ENCODE results near the gene NRDE2. TPM values are rescaled to one million over a fixed set of nuclear protein-coding genes. Genes with fewer than 3 reads are reported as not detected.

Gene NRDE2
- total RNA-seq: 11.2 TPM
- long read RNA-seq, full-length matches to known transcripts: 4 of 9 reads
- long read RNA-seq, partial matches to known transcripts: 0 of 9 reads
- long read RNA-seq, other reads (novel, unspliced or antisense): 5 of 9 reads

- intact Hi-C loops (cut with DNase I): loop anchor here (5.0 kb wide), 3 partner anchors 51 to 731 kb away; partner anchors contain the start of genes CALM1 and RPS6KA5
- DNase-seq (ENCODE audit: low spot score): peak; percentile 99
Measured at GRCh38 chr14:90331497-90332270, at the start of gene NRDE2. NRDE2 (minus strand) TSS chr14:90331941; CDS start chr14:90331904, 37 bp downstream.

GRCh38 chr14:90381011-90381786 is 49.5 kb upstream of the NRDE2 start:
- no peak for DNase-seq (ENCODE audit: low spot score)
- intact Hi-C loops (cut with DNase I): loop anchor here (5.0 to 10.0 kb wide), 2 partner anchors 49 to 794 kb away; partner anchors contain the start of gene NRDE2

GRCh38 chr14:90379106-90379505 is 47.4 kb upstream of the NRDE2 start:
- intact Hi-C loops (cut with DNase I): no loop called here
- no peak for DNase-seq (ENCODE audit: low spot score)

GRCh38 chr14:90378249-90378648 is 46.5 kb upstream of the NRDE2 start:
- intact Hi-C loops (cut with DNase I): no loop called here

GRCh38 chr14:90375934-90376333 is 44.2 kb upstream of the NRDE2 start:
- intact Hi-C loops (cut with DNase I): no loop called here
- DNase-seq (ENCODE audit: low spot score): no peak

More at GRCh38 chr14:90378249-90378648, 46.5 kb upstream of the NRDE2 start:
- no peak for DNase-seq (ENCODE audit: low spot score)

- intact Hi-C loops (cut with DNase I): no loop called here
Measured at GRCh38 chr14:90374813-90375212, 43.1 kb upstream of the NRDE2 start.

GRCh38 chr14:90373887-90374286 is 42.1 kb upstream of the NRDE2 start:
- no peak for DNase-seq (ENCODE audit: low spot score)
- intact Hi-C loops (cut with DNase I): no loop called here

More at GRCh38 chr14:90374813-90375212, 43.1 kb upstream of the NRDE2 start:
- DNase-seq (ENCODE audit: low spot score): no peak

GRCh38 chr14:90368946-90369721 is 37.4 kb upstream of the NRDE2 start:
- DNase-seq (ENCODE audit: low spot score): no peak
- intact Hi-C loops (cut with DNase I): no loop called here

GRCh38 chr14:90362558-90362896 is 30.8 kb upstream of the NRDE2 start:
- intact Hi-C loops (cut with DNase I): no loop called here
- DNase-seq (ENCODE audit: low spot score): no peak

GRCh38 chr14:90361865-90362557 is 30.3 kb upstream of the NRDE2 start:
- intact Hi-C loops (cut with DNase I): no loop called here
- no peak for DNase-seq (ENCODE audit: low spot score)

- intact Hi-C loops (cut with DNase I): no loop called here
- DNase-seq (ENCODE audit: low spot score): no peak
Measured at GRCh38 chr14:90358359-90358758, 26.6 kb upstream of the NRDE2 start.

GRCh38 chr14:90356925-90357324 is 25.2 kb upstream of the NRDE2 start:
- no peak for DNase-seq (ENCODE audit: low spot score)
- intact Hi-C loops (cut with DNase I): no loop called here

- intact Hi-C loops (cut with DNase I): no loop called here
- DNase-seq (ENCODE audit: low spot score): no peak
Measured at GRCh38 chr14:90355540-90356518, 24.1 kb upstream of the NRDE2 start.

- intact Hi-C loops (cut with DNase I): no loop called here
- DNase-seq (ENCODE audit: low spot score): no peak
Measured at GRCh38 chr14:90354551-90355298, 23.0 kb upstream of the NRDE2 start.

GRCh38 chr14:90349739-90350138 is 18.0 kb upstream of the NRDE2 start:
- DNase-seq (ENCODE audit: low spot score): no peak
- intact Hi-C loops (cut with DNase I): no loop called here

GRCh38 chr14:90348270-90348669 is 16.5 kb upstream of the NRDE2 start:
- intact Hi-C loops (cut with DNase I): no loop called here
- no peak for DNase-seq (ENCODE audit: low spot score)

- DNase-seq (ENCODE audit: low spot score): no peak
- intact Hi-C loops (cut with DNase I): no loop called here
Measured at GRCh38 chr14:90345239-90345557, 13.5 kb upstream of the NRDE2 start.
